Loucy (cell line): Measurements from ENCODE around the gene VSIG10L.
A peak's percentile ranks its signal among the peaks of the same experiment; 100 is the strongest.

ENCODE experiments used
- H2AFZ ChIP-seq: fragments of 200-600 bp; sonication (generic); 2 replicates; pipeline ENCODE4 v1.6.0; 2016; ENCODE audit warnings: antibody characterized with exemption, mild to moderate bottlenecking, low read length, moderate library complexity
- H3F3A ChIP-seq: fragments of 200-600 bp; 2 replicates; pipeline ENCODE4 v1.6.0; 2016; ENCODE audit warnings: antibody characterized with exemption, low read depth, mild to moderate bottlenecking
- H3K27me3 ChIP-seq: fragments of 200-600 bp; sonication (generic); 2 replicates; pipeline ENCODE4 v1.6.1; 2014; ENCODE audit warnings: low read length, mild to moderate bottlenecking; ENCODE audit not compliant: insufficient read depth, poor library complexity, severe bottlenecking
- H3K36me3 ChIP-seq: fragments of 200-600 bp; sonication (generic); 2 replicates; pipeline ENCODE4 v1.6.1; 2016; ENCODE audit warnings: low read length; ENCODE audit not compliant: insufficient read depth
- H3K4me1 ChIP-seq: fragments of 200-600 bp; sonication (generic); 2 replicates; pipeline ENCODE4 v1.5.1; 2014; ENCODE audit warnings: low read length, mild to moderate bottlenecking; ENCODE audit not compliant: insufficient read depth, poor library complexity, severe bottlenecking
- H3K4me2 ChIP-seq: fragments of 200-600 bp; sonication (generic); 2 replicates; pipeline ENCODE4 v1.6.0; 2014; ENCODE audit warnings: antibody characterized with exemption, low read length, low read depth, mild to moderate bottlenecking; ENCODE audit not compliant: poor library complexity, severe bottlenecking
- H3K4me3 ChIP-seq: fragments of 200-600 bp; sonication (generic); 2 replicates; pipeline ENCODE4 v1.5.1; 2014; ENCODE audit warnings: low read length, mild to moderate bottlenecking, mixed read lengths; ENCODE audit not compliant: poor library complexity, severe bottlenecking
- H3K79me2 ChIP-seq: fragments of 200-600 bp; sonication (generic); 2 replicates; pipeline ENCODE4 v1.6.1; 2014; ENCODE audit warnings: low read length; ENCODE audit not compliant: insufficient read depth
- H3K9ac ChIP-seq: fragments of 200-600 bp; sonication (generic); 2 replicates; pipeline ENCODE4 v1.6.0; 2014; ENCODE audit warnings: mild to moderate bottlenecking, low read depth, low read length, moderate library complexity; ENCODE audit not compliant: poor library complexity, severe bottlenecking
- H3K9me2 ChIP-seq: fragments of 200-600 bp; sonication (generic); replicated peaks from 2 replicates; pipeline ENCODE4 v1.6.1; 2016; ENCODE audit warnings: low read depth, low read length, mixed read lengths
- H3K9me3 ChIP-seq: fragments of 200-600 bp; sonication (generic); 2 replicates; pipeline ENCODE4 v1.6.1; 2014; ENCODE audit warnings: mild to moderate bottlenecking, antibody characterized with exemption, low read length, low read depth; ENCODE audit not compliant: insufficient read depth
- H4K20me1 ChIP-seq: fragments of 200-600 bp; sonication (generic); 2 replicates; pipeline ENCODE4 v1.6.0; 2014; ENCODE audit warnings: antibody characterized with exemption, low read length, mild to moderate bottlenecking; ENCODE audit not compliant: insufficient read depth, poor library complexity, severe bottlenecking
- EZH2phosphoT487 ChIP-seq: fragments of 200-600 bp; IDR thresholded peaks from 2 replicates; pipeline ENCODE4 v1.6.1; 2018; ENCODE audit warnings: antibody characterized with exemption, mild to moderate bottlenecking, moderate library complexity, borderline replicate concordance
- TF ChIP-seq, protein P1 (sequence below): fragments of 200-600 bp; sonication (generic); conservative IDR thresholded peaks from 2 replicates; pipeline ENCODE4 v1.5.1; 2014; ENCODE audit warnings: mild to moderate bottlenecking, antibody characterized with exemption, low read length

VSIG10L gene

DNA sequence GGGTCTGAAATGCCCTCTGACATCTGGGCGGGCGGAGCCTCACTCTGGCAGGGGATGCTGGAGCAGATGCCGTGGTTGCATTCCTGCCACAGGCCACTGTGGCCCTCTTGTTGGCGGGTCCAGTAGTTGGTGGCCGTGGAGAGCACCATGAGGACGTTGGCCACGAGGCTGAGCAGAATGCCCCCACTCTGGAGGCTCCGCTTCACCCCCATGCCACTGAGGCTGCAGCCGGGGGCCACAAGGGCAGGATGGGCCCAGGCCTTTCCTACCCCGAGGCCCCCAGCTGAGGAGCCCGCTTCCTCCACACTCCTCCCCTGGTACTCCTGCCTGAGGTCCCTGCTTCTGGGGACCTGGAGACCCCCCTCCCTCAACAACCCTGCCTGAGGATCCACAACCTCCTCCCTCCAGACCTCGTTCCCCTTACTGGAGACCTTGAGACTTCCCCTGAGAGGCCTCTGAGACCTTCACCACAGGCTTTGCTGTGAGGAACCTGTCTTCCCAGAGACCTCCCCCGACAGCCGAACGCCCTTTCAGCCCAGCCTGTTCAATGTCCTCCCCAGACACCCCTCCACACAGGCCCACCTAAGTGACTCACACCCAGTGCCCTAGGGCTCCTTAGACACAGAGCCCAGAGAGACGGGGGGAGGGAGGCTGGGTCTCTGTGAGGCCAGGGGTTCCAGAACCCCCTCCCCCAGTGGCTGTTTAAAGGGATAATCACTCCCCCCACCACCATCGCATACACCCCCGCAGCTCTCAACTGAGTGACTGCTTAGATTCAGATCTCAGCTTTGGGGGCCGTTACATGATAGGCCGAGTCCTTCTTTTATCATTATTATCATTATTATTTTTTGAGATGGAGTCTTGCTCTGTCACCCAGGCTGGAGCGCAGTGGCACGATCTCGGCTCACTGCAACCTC, 26.7 kb upstream of the VSIG10L start, which contains the start of gene CLDND2:
CLDND2 (minus strand) TSS at position 638 of the 917 bp plus-strand sequence; CDS start at position 212, 426 bp downstream.
- no peaks in the 10 kb centered on the region for H3K9me2 ChIP-seq
- H3K4me1 ChIP-seq, result peaks cover 62% of the 10 kb centered on the region
- peaks cover 69% of the 10 kb centered on the region for H3K79me2 ChIP-seq
- H3K9ac ChIP-seq, result peak within 1 kb of the TSS; percentile 93
- peaks cover 12% of the 10 kb centered on the region for H3F3A ChIP-seq
- no peaks in the 10 kb centered on the region for H3K27me3 ChIP-seq
- peak within 1 kb of the TSS; percentile 99 for H3K4me3 ChIP-seq
- H4K20me1 ChIP-seq, result no peaks in the 10 kb centered on the region
- no peak for TF ChIP-seq EZH2phosphoT487
- TF ChIP-seq, protein P1, sequence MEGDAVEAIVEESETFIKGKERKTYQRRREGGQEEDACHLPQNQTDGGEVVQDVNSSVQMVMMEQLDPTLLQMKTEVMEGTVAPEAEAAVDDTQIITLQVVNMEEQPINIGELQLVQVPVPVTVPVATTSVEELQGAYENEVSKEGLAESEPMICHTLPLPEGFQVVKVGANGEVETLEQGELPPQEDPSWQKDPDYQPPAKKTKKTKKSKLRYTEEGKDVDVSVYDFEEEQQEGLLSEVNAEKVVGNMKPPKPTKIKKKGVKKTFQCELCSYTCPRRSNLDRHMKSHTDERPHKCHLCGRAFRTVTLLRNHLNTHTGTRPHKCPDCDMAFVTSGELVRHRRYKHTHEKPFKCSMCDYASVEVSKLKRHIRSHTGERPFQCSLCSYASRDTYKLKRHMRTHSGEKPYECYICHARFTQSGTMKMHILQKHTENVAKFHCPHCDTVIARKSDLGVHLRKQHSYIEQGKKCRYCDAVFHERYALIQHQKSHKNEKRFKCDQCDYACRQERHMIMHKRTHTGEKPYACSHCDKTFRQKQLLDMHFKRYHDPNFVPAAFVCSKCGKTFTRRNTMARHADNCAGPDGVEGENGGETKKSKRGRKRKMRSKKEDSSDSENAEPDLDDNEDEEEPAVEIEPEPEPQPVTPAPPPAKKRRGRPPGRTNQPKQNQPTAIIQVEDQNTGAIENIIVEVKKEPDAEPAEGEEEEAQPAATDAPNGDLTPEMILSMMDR, result no peak
- H3K36me3 ChIP-seq, result no peaks in the 10 kb centered on the region
- H3K9me3 ChIP-seq, result no peaks in the 10 kb centered on the region
- H2AFZ ChIP-seq, result peak within 1 kb of the TSS; percentile 86
- H3K4me2 ChIP-seq, result peak within 1 kb of the TSS; percentile 89

DNA sequence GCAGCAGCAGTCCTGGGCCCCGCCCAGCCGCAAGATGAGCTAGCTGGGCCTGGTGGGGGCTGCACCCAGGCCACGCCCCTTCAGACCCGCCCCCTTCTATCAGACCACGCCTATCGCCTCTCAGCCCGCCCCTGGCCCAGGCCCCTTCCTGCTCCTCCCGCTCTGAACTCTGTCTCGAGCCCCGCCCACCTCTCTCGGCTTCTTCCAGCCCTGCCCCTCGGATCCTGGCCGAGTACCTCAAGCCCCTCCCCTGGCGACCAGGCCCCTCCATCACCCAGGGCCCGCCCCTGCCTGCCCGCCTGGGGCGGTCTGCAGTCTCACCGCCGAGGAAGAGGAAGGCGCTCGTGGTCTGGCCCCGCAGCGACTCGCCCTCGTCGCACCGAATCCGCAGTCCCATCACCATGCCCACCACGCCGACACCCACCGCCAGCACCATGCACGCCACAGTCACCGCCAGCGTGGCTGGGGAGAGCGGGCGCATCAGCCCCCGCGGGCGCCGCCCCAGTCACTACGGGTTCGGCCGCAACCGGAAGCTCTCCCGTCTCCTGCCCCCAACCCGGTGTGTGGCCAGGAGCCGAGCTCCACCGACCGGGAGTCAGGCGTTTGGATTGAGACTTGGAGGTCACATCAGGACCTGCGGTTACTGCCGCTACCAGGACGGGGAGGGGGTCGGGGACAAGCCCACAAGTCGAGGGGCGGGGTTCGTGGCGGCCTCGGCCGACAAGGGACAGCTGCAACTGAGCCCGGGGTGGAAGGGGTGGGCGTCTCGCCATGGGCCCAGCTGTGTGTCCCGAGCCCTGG, 25.8 kb upstream of the VSIG10L start:
- Histone ChIP-seq H3K27me3 (no peaks in the 10 kb centered on the region), H3K9me3 (no peaks in the 10 kb centered on the region), H3K36me3 (no peaks in the 10 kb centered on the region), H2AFZ (peak overlapping the region; percentile 86), H3K4me1 (peaks cover 59% of the 10 kb centered on the region), H3K79me2 (peaks cover 69% of the 10 kb centered on the region), H3K4me3 (peak overlapping the region; percentile 99), H3K4me2 (peak overlapping the region; percentile 89), H3K9me2 (no peaks in the 10 kb centered on the region), H4K20me1 (no peaks in the 10 kb centered on the region), H3K9ac (peak overlapping the region; percentile 94), H3F3A (peaks cover 9% of the 10 kb centered on the region)
- TF ChIP-seq, protein P1, result no peak
- no peak for TF ChIP-seq EZH2phosphoT487

DNA sequence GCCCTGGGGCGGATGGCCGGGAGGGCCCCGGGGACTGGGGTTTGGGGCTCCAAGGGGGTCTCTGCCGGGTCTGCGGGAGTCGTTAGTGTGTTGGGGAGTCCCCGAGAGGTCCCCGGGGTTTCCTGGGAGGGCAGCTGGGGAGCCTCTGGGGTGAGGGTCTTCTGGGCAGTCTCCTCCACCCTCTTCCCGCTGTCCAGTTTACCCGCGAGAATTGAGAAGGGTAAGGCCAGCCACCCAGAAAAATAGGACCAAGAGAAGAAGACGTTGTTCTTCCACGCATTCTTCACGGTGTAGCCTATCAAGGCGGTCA, 25.3 kb upstream of the VSIG10L start:
- H3K36me3 ChIP-seq, result no peaks in the 10 kb centered on the region
- H3K9me2 ChIP-seq, result no peaks in the 10 kb centered on the region
- peaks cover 69% of the 10 kb centered on the region for H3K79me2 ChIP-seq
- peak overlapping the region; percentile 94 for H3K9ac ChIP-seq
- H3F3A ChIP-seq, result peaks cover 5% of the 10 kb centered on the region
- peak overlapping the region; percentile 77 for H3K4me2 ChIP-seq
- no peak for TF ChIP-seq EZH2phosphoT487
- TF ChIP-seq, protein P1, result no peak
- H3K4me1 ChIP-seq, result peaks cover 62% of the 10 kb centered on the region
- no peaks in the 10 kb centered on the region for H3K27me3 ChIP-seq
- H3K4me3 ChIP-seq, result peak overlapping the region; percentile 99
- no peaks in the 10 kb centered on the region for H4K20me1 ChIP-seq
- H3K9me3 ChIP-seq, result no peaks in the 10 kb centered on the region
- no peak overlapping the region for H2AFZ ChIP-seq
